HG03460 (cell line): ENCODE data around the gene CFH.
"Not testable (repeated sequence)": the region's sequence is repeated elsewhere in the genome, so short reads cannot be mapped to it uniquely, and the experiment has no call there.

Experiments used
- ATAC-seq: cut with Tn5 transposase; IDR thresholded peaks from one replicate; pipeline ENCODE4 v1.9.1; 2021; ENCODE audit not compliant: unreplicated experiment

The CFH gene

DNA sequence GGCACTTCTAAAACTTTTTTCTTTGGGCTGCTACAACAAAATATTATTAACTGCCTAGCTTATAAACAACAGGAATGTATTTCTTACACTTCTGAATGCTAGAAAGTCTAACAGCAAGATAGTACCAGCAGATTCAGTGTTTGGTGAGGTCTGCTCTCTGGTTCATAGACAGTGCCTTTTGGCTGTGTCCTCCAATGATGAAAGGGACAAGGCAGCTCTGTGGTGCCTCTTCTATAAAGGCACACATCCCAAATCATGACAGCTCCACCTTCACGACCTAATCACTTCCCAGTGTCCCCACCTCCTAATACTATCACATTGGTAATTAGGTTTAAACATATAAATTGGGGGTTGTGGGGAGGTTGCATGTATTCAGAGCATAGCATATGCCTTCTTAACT is 9.5 kb downstream of the CFH start:
- ATAC-seq = no peak

DNA sequence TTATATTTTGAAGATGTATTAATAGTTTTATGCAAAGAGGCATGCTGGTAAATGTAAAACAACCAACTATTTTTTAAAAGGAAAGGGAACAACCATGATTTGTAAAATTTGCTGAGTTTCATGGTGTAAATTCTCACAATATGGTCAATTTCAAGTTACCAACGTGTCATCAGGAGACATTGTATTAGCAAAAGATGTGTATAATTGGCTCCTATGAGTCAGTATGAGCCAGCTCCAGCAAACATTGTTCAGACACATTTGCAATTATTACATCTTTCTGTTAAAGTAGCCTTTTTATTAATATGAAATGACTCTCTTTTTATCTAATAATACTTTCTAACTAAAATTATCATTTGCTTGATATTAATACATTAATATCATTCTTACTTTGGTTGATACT is 15.3 kb downstream of the CFH start:
- ATAC-seq = no peak

DNA sequence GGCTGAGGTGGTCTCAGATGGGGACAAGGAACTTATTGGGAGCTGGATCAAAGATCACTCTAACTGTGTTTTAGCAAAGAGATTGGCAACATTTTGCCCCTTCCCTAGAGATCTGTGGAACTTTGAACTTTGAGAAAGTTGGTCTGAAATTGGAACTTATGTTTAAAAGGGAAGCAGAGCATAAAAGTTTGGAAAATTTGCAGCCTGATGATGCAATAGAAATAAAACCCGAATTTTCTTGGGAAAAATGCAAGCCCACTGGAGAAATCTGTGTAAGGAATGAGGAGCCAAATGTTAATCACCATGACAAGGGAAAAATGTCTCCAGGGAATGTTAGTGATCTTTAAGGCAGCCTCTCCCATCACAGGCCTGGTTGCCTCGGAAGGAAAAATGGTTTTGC is 17.2 kb downstream of the CFH start:
- ATAC-seq = no peak

DNA sequence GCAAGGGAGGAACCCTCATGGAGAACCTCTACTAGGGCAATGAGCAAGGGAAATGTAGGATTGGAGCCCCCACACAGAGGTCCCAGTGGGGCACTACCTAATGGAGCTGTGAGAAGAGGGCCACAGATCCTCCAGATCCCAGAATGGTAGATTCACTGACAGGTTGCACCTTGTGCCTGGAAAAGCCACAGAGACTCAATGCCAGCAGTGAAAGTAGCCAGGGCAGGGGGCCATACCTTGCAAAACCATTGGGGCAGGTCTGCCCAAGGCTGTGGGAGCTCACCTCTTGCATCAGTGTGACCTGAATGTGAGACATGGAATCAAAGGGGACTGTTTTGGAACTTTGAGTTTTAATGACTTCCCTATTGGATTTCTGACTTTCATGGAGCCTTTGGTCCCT is 17.9 kb downstream of the CFH start:
- no peak for ATAC-seq

DNA sequence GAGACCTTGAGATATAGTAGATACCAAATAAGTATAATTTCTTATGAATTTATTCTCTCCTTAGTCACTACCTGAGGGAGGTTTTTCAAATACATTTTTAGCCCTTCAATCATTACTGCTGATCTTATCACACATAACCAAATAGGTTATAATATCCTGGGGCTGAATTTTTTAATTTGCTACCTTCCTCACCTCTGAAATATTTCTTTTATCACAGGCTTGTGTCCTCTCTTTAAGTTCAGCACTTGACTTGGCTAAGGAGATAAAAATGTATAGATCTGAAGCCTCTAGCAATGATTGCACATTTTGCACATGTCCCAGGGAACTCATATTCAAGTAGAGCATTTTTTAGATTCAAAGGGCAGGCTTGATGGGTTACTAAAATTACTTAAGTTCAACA is 23.1 kb downstream of the CFH start:
- ATAC-seq = no peak

DNA sequence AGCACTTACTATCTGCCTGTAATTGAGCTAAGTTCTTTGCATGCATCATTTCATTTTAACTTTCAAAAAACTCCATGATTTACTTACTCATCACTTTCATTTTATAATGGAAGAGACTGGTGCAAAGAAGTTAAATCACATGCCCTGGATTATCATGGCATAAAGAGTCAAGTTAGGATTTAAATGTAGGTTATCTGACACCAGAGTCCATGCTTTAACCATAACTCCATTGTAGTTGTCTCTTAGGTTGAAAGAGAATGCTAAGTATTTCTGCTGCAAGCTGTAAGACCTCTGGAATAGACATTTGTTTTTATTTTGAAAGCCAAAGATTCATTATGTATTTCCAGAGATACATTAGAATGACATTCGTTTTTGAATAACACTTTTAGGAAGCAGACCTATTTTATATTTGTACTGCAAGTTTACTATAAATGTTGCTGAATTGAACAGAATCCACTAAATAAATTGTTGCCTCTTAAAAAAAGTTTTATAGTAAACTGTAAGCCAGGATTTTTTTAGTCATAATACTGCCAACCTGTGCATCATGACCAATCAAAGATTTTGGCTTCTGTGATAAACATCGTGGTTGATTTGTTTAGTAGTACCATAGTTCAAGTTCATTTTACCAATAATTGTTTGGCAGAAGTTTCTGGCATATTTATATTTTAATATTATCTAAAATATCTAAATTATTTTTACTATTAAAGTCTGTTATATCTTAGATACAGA is 26.1 kb downstream of the CFH start:
- ATAC-seq = no peak

DNA sequence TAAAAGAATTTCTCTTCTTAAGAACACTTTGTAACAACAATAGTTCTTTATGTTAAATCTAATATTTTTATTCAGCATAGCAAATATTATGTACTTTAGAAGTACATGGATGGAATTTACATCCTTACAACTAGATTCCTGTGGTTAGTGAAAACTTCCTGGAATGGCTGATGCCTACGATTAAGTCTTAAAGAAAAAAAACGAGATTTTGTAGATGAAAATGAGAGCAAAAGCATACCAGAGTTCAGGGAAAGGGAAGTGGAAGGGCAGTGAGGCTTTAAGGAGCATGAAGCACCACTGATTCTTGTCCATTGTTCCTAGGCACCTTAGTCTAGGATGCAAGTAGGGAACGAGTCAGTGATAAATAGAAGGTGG is 26.7 kb downstream of the CFH start:
- ATAC-seq = no peak

DNA sequence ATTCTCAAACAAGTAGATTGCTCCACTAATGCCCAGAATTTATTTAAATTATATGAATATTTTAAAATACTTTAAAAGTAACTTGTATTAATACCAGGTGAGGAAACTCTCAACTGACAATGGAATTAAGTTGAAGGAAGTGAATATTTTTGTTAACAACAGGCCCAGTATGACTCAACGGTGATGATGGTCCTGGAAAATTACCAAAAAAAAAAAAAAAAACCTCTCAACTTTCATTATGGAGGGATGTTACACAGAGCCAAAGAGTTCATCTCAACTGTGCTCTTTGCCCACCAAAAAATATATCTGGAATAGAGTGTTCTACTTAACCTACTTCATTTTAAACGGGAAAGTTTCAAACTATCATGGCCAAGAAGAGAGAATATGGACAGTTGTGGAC is 28.3 kb downstream of the CFH start:
- ATAC-seq = no peak

DNA sequence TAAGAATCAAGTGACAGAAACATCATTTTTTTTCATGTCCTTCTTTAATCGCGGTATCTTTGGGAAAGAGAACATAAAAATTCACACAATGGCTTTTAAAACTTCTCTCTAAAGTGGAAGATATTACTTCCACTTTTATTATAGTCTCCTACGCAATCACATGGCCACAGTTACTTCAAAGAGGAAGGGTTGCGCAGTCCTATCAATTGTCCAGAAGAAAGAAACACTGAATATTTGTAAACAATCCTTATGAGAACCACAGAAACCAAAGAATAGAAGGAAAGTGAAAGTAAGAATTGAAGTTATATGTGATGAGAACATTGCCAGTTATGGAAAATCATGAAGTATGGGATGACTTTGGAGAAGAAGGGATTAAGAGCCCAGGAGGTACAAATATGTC is 32.6 kb downstream of the CFH start:
- ATAC-seq = no peak

DNA sequence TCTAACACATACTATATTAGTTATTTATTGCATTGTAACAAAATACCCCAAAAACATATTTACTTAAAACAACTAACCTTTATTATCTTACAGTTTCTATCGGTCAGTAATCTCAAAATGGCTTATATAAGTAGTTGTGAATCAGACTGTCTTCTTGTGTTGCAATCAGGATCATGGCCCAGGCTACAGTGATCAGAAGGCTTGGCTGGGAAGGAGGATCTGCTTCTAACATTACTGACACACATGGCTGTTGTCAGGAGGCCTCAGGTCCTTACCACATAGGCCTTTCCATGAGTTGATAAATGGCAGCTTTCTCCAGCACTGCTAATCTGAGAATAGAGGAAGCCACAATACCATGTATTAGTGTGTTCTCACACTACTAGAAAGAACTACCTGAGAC is 33.7 kb downstream of the CFH start:
- no peak for ATAC-seq

DNA sequence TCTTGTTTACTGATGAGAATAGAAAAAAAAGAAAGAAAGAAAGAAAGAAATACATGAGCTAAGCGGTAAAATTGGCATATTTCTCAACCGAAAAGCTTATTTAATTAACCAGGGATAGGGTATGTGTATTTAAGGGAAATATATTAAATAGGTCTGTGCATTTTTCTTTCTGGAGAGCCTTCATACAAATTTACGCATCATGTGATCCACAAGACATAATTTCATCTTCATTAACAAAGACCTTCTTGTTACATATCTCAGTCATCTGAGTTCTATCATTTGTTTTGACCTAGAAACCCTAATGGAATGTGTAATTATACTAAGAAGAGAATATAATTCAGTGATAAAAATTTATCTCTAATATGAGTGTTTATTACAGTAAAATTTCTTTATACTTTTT is 37.2 kb downstream of the CFH start:
- no peak for ATAC-seq

DNA sequence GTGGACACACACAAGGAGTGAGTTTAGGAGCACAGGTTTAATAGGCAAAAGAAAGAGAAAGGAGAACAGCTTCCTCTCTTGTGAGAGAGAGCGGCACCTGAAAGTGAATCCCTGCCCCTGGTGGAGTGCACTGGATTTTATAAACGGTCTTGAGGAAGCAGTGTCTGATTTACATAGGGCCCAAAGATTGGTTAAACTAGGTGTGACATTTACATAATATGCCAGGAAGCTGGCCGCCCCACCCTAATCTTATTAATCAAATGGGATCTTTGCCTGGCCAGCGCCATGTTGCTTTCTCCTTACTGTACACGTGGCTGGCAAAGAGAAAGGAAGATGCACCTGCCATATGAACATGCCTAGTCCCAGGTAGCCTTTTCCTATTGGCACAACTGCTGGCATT is 38.7 kb downstream of the CFH start:
- no peak for ATAC-seq

DNA sequence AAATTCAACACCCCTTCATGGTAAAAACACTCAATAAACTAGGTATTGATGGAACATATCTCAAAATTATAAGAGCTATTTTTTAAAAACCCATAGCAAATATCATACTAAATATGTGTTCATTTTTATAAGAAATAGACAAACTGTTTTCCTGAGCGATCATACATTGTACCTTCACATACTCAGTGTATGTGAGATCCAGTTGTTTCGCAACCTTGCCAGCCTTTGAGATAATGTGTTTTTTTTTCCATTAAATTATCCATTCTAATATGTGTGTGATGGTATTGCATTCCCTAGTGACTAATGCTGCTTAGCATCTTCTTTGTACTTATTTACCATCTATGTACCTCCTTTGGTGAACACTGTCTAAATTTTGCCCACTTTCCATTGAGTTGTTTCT is 47.1 kb downstream of the CFH start:
- ATAC-seq = no peak

DNA sequence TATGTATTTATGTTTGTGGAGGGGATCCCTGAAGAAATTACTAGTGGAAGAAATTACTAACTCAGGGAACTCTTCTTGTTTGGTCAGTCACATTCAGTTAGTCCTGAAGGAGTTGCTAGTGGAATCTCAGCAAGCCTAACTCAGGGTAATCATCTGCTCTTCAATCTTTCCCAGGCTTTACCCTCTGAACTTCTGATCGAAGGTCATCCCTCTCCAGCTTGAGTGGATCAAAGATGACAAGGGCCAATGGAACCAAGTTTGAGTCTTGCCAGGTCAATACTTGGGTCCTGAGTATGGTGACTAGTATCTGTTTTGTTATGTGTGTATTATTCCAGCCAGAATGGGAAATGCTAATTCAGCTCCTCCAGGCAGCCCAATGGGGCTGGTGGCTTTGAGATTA is 49.3 kb downstream of the CFH start:
- no peak for ATAC-seq

DNA sequence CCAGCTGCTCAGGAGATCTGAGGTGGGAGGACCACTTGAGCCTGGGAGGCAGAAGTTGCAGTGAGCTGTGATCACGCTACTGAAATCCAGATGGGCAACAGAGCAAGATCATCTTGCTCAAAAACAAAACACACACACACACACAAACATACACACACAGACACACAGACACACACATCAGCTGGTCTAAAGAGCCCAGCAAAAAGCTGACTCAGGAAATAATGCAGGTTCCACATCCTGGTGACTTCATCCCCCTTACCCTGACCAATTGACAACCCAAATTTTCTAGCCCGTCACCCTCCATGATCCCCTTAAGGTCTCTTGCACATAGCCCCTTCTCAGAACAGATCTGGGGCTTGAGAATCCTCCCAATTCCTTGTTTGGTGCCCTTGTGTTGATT is 58.0 kb downstream of the CFH start:
- ATAC-seq = not testable (repeated sequence)

DNA sequence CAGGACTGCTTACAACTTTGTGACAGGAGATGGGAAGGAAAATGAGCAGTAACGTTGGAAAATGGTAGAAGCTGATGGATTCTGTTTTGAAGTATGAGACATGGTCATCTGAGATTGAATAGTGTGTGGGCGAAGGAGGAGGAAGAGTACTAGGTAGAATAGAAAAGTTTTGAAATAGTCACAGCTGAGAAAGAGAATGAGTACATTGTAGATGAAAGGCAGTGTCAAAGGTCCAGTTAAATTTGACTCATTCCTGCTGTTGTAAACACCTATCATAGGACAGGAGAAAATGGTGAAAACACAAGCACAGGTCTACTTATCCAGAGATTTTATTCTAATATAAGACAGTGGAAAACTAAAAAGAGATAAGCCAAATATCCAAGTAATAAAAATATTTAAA is 66.0 kb downstream of the CFH start:
- ATAC-seq = no peak

DNA sequence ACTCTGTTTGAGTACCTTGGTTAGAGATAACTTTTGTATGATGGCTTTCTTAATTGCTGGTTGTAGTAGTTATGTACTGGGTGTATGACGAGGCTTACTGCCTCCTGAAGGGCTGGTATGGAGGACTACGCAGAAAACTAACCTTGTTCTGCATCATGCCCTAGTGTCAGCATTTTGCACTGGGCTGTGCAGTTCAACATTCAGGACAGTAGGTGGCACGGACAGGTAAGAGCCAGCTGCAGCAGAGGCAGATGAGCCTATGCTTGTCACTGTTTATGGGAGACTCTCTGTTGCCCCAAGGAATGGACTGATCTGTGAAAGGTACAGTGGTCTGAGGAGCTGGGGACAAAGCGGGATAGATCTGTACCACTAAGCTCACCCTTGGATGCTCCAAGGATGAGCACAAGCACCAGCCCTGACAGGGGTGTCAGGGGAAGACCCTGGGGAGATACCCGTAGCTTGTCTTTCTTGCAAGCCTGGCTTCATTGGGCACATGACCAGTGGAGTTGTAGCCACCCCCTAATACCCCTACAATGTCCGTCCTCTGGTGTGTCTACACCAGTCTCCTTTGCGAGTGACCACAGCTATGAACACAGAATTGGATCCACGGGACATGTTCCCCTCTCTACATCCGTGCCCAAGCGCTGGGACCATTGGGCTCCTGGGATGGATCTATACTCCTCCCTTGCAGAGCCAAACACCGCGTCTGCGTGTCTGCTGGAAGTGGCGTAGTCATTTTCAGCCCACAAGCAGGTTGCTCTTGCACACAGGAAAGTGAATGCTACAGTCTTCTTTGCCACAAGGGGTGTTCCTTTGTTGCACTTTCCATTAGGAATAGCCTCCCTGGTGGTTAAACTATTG is 71.7 kb downstream of the CFH start:
- peak; percentile 100 for ATAC-seq

DNA sequence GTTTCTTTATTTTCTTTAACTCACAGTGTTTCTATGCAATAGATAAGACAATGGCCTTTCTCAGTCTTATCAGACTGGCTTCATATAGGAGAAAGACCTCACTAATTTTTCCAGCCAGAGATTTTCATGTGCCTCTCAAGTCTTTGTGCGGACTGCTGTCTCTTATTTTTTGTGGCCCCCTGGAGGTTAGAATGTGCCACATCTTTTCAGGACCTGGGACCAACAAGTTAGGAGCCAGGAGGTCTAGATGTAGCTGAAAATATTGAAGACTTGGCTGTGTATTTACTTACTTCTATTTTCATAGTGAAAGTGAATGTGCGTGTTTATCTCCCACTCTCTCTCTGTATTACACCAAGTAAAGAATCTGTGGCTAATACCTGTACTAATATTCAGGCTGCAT is 80.7 kb downstream of the CFH start:
- ATAC-seq = no peak

DNA sequence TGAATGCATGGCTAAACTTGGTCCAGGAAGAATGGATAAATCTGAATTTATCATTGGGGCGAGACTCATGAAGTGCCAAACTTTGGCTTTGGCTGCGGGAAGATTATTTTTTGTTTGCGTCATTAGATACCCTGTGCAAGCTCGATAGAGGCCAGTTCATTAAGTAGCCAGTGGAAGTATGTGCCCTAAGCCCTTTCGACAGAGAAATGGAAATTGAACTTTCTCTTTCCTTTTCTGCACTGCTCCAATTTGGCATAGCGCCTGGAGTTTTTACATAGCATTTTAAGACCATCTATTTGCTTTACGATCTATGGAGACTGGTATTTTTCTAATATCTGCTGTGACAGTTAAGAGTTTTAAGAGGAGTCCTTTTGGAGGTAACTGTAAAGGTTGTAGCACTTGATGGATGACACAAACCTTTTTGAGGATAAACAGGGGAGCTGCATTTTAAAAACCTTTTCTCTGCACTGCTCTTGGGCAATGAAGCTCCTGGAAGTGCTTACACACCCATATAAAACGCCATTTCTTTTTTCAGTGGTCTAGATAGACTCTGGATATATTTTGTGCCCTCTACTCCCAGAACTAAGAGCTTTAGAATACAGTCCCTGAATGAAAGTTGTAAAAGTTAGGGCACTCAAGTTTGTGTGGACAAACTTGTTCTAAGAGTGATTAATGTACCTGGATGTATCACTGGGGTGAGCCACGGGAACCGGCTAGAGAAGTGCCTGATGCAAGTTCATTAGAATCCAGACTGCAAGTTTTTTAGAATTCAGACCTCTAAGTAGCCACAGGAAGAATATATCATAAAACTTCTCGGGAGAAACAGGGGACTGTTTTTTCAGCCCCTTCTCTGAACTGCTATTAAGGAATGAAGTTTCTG is 81.5 kb downstream of the CFH start:
- ATAC-seq = no peak

DNA sequence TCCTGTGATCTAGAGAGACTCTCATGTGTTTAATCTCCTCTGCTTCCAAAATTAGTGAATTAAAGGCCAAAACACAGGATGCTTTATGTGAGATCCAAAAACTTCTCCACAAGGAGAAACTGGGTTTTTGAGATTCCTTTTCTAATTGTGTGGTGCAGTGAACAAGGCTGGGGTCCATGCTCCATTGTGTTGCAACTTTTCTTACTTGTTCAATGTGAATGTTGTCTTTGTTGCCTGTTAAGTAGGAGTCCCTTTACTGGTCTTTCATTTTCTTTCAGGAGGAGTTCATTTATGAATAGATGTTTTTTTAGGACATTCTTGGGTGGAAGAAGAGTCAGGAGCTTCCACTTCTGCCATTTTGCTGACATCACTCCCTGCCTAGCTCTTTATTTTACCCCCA is 82.2 kb downstream of the CFH start:
- no peak for ATAC-seq

DNA sequence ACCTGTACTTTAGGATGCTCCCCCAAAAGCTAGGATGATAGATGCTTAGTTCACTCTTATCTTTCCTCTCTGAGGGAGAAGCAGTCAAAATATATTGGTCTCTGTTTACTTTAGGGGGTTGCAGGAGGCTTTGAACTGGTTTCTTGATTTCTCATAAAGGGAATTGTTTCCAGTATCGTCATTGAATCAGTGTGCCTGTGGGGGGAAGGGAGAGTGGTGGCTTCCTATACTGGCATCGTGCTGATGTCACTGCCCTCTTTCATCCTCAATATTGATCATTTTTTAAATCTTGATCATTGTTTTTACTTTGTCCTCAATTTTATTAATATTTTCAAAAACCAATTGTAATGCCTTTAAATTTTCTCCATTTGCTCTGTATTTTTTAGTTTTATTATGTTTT is 82.6 kb downstream of the CFH start:
- no peak for ATAC-seq

DNA sequence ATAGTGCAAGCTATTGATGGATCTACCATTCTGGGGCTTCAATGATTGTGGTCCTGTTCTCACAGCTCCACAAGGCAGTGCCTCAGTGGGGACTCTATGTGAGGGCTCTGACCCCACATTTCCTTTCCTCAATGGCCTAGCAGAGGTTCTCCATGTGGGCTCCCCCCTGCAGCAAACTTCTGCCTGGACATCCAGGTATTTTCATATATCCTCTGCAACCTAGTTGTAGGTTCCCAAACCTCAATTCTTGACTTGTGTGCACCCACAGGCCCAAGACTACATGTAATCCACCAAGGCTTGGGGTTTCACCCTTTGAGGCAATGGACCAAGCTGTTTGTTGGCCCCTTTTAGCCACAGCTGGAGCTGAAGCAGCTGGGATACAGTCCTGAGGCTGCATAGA is 86.9 kb downstream of the CFH start:
- no peak for ATAC-seq
